NCI-H82 treated with DMSO at 0.1 percent for 48 hours (cell line): Measurements from ENCODE around the gene ARHGAP18.

Experiments used
- DNase-seq: peaks from one replicate; lab custom pipeline; 2025; ENCODE audit not compliant: unreplicated experiment; lab: John Stamatoyannopoulos, UW

Gene ARHGAP18

DNA sequence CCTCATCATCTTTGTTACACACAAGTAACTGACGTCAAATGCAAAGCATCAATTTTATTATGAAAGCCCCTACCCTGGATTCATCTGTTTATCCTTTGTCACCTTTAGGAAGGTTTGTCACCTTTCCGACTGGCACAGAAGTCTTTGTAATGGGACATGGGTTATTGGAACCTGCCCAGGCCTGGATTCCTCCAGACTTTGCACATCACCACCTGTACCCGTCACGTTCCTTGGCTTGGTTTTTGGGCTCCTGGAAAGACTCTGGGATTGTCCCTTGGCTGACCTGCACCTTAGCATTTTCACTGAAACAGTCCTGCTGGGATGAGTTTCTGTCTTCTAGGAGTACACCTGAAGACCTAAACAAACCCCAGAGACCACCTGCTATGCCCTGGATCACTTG lies 15.4 kb upstream of the ARHGAP18 start:
- no peak for DNase-seq

DNA sequence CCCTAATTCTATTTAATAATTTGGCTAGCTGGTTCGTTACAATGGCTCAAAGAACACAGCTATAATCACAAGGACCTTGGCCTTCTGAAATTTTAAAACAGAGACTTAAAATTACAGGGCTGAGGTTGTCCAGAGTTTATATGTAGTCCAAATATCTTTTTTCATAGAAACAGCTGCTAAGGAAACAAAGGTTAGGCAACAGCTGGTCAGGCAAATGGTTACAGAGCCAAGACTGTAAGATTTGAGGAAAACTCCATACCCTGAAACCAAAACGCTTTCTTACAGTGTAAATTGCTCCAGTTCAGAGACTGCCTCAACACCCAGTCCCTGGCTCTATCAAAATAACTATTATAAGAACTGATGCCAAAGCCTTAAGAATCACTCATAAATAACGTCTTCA lies 9.7 kb upstream of the ARHGAP18 start:
- no peak for DNase-seq

DNA sequence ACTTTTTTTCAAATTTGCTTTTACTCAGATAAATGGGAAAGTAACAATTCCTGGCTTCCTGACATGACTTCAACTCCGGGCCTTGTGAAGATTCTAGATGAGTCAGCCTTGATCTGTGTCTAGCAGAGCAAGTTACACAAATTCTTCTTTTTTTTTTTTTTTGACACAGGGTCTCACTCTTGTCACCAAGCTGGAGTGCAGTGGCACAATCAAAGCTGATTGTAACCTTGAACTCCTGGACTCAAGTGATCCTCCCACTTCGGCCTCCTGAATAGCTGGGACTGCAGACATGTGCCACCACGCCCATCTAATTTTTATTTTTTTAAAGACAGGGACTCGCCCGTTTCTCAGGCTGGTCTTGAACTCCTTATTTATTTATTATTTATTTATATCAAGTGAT lies 7.3 kb upstream of the ARHGAP18 start:
- no peak for DNase-seq

DNA sequence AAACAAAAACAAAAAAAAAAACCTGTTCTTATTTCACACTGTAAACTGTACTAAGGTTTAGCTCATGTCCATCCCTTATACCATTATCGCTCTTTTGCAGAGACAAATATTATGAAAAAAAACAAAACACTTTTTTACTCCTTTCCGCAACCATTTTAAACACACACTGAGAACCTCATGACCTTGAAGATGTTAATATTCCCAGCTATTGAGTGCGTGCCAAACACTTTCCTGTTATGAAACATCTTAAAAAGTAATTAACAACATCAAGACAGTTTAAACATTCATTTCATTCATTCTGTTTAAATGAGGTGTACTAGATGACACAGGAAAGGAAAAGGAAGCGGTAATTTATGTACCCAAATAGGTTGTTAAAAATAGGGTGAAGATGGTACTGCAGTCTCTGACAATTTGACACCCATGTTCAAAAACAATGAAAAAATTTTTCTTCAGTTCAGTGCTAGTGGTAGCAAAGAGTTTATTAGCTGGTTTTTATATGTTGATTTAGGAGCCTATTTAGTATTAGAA lies 3.9 kb upstream of the ARHGAP18 start:
- DNase-seq: no peak

DNA sequence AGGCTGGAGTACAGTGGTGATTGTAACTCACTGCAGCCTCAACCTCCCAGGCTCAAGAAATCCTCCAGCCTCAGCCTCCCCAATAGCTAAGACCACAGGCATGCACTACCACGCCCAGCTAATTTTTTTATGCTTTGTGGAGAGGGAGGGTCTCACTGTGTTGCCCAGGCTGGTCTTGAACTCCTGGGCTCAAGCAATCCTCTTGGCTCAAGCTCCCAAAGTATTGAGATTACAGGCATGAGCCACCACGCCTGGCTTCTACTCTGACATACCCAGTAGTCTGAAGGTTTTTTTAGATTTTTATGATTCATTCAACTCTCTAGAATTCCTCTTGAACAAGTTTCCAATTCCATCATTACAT lies 1.3 kb upstream of the ARHGAP18 start:
- DNase-seq: no peak

DNA sequence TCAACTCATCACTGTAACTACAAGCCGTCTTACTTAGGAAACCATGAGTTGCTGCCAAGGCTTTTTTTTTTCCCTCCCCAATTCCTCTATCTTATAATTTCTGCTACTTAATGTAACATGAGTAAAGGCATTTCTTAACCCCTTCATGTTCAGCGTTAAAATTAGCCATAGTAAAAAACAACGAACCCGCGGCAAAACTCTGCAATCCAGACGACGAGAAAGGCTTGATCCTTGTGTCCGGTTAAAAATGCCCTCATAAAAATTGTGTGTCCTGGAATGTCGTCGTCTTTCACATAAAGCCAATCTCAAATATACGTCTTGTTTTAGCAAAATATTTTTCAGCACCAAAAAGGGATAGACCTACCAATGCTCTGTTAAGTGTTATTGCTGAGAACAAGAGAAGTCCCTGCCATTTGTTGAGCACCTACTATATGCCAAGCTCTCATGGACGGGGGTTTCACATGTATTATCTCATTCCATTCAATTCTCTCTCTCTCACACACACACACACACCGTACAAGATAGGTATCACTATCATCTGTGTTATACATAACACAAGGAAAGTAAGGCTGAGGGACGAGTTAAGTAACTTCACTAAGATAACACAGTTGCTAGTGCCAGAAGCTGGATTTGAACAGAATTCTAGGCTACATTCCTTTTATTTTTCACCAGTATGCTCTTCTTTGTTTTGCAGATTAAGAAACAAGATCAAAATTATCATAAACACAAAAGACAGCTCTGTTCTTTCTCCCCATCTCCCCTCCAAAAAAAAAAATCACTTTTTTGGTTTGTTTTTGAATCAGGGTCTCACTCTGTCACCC lies 683 bp upstream of the ARHGAP18 start:
- no peak for DNase-seq

DNA sequence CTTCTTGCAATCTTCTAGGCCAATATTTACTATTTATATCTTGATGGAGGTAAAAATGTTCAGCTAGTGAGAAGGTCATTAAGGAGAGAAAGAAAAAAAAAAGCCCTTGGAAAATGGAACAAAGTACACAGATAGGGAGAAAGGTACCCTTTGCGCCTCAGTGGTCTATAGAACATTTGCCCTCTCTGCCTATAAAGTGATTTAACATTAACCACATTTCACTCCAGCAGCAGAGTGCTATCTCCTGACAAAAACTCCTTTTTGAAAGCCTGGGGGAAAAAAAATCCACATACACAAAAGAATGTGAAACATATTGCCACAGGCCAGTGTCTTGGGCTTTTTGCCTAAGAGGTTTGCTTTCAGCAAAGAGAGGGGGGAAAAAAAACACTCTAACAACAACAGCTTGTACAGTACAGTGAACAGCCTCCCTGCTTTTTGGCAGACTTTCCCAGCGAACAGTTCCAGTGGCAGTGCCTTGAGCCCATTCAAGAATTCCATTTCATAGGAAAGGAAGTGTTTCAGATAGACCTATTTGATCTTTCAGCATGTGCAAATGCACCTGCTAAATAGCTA lies 695 bp downstream of the ARHGAP18 start:
- no peak for DNase-seq

DNA sequence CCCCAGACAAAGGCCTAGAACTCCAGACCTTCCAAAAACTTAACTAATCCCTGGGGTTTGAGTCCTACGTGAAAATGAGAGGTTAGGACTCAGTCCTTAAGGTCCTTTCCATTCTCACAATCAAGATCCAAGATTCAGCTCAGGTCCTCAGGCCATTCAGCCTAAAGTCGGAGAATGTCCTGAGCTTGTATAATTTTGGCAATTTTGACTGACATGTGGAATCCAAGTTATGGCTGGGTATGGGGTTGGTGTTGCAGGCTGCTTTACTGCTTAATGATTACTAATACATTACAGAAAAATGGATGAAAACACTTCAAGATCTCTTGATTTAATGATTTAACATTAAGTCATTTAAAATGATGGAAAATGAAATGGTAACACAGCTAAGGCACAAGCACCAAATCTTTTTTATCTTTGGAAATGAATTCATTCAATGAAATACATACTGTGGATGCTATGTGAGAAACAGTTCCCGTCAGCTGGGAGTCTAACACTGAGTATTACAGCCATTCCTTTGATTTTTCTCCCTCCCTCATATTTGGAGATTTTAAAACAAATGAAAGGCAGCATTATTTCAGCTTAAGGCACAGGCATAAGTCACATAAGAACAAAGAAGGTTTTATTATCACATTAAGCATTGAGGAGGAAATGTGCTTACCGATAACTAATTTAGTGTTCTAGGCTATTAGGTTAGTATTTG lies 1.3 kb downstream of the ARHGAP18 start:
- no peak for DNase-seq

DNA sequence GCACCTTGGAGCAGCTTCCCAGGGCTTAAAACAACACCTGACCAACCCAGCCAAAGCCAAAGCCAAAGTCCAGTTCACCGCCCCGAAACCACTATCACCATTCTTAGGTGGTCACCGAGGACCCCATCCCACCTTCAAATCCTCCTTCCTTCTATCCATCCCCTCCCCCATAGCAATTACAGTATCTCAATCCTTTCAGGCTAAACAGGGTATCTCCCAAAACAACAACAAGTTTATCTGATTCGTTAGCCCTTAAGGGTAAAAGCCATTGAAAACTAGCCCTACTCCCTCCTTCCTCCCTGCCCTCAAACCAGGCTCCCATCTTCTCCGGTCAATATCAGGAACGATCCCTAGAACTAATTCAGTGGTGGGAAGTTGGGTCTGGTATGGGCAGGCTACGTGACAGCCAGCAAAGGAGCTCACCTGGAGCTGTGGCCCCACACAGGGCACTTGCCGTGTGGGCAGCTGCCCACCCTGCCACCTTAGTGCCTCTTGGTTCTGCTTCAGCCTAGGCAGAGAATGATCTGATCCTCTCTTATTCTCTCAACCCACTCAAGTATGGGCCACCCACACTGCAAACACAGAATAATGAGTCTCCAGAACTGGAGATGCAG lies 2.0 kb downstream of the ARHGAP18 start:
- no peak for DNase-seq

DNA sequence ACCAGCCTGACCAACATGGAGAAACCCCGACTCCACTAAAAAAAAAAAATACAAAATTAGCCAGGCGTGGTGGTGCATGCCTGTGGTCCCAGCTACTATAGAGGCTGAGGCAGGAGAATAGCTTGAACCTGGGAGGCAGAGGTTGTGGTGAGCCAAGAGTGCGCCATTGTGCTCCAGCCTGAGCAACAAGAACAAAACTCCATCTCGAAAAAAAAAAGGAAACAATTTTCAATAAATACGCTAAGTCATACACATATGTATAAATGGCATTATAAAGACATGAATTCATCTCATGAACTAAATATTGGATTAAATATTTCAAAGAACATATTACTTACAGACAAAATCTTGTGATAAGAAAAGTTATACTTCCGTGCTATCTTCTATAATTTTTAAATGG lies 2.9 kb downstream of the ARHGAP18 start:
- no peak for DNase-seq

DNA sequence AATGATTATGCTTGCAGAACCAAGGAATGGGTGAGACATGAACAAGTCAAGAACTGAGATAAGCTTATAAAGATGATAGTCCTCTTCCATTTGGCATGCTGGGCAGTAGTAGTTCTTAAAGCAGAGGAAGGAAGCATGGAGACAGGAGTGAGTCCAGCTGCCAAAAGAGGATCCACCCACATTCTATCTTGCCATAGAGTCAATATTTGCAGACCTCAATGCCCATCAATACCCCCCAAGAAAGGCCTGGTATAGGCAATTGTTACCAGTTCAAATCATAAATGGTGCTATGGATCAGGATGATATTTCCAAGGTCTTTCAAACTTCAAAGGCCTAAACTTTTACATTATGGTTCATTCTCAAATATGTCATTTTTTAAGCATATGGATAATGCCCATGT lies 4.8 kb downstream of the ARHGAP18 start:
- no peak for DNase-seq

DNA sequence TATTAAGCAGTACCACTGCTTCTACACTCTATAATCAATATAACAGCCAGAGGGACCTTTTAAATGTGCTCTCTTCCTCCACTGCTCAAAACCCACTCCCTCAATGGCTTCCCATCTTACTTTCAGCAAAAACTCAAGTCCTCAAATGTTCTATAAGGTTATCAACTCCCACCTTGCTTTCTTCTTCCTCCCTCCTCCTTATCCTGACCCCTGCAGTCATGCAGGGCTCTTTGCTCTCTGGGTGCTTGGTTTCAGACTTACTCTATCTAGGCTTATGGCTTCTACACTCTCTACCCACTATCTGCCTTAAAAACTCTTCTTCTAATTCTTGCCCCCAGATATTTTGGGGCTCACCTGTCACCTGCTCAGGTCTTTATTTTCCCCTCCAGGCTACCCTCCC lies 5.3 kb downstream of the ARHGAP18 start:
- no peak for DNase-seq

DNA sequence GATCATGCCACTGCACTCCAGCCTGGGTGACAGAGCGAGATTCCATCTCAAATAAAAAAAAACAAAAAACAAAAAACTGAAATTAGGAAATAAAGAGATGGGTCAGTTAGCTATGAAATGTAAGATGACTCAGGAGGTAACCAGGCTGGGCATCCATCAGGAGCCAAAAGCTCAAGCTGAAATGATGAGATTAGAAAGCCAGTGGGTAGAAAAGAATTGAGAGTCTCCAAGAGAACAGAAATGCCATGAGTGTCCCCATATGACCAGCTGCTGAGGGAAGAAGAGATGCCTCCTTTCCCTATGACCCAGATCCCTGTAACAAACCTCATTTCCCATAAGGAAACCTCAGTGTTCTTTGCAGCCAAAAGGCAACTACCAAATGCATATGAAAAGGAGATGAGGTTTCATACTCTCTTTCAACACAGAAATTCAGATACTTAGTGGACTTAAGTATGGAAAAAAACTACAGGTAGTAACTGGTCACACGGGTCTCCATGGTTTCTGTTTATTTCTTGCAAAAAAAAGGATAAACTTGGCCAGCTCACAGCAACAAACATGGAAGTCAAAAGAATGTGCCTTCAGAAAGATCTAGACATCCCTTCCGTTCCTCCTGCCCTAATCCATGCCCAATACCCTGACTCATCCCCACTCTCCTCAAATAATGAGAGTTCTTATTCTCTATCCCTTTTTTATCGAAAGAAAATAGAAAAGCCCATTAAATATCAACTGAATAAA lies 8.1 kb downstream of the ARHGAP18 start:
- no peak for DNase-seq

DNA sequence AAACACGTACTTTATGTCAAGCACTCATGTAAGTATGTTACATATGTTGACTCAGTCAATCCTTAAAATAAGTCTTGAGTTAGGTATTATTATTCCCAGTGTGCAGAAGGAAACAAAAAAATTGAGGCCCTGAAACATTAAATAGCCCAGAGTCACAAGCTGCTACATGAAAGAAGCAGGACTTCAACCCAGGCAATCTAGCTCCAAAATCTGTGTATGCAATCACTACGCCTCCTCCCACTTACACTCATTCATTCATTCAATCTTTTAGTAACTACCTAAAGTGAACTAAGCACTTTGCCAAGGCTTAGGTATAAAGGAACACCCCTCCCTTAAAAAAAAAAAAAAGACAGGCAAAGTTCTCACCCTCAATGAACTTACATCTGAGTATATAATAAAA lies 9.3 kb downstream of the ARHGAP18 start:
- DNase-seq: no peak

DNA sequence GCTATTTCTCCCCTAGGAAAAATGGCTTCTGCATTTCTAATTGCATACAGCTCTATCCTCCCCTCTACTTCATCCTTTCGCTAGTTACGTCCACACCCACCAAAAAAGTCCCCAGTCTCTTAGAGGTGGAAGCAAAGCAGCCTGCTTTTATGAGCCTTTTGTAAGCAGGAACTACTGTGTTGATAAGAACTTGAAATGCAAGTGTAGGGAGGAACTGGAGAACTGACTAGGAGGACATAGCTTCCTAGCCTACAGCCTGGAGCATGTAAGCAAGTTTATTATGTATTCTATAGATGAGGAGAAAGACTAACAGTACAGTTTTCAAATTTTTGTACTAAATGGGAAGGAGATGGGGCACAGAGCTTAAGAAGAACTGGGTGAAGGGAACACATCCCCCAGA lies 10.3 kb downstream of the ARHGAP18 start:
- DNase-seq: no peak

DNA sequence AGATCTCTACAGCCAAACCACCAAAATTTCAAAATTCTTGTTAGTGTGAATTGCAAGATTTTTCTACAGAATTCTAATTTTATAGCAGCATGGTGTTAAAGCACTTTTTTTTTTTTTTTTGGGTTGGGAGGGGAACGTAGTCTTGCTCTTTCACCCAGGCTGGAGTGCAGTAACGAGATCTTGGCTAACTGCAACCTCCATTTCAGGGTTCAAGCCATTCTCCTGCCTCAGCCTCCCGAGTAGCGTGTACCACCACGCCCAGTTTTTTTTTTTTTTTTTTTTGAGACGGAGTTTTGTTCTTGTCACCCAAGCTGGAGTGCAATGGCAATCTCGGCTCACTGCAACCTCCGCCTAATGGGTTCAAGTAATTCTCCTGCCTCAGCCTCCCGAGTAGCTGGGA lies 11.5 kb downstream of the ARHGAP18 start:
- no peak for DNase-seq

DNA sequence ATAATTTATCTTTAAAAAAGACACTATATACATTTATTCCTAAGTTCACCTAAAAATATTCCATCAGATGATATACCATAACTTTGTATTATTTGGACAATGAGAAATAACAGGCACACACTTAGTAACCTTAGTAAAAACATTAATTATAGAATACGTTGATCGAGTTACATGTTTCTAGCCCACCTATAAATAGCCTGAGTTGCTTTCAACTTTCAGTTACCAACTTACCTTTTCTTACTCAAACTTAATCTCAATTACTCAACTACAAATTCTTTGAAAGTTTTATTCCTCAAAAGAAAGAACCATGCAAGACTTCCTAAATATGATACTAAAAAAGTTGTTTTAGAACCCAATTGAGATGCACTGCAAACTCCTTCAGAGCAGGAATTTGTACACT lies 12.2 kb downstream of the ARHGAP18 start:
- no peak for DNase-seq

DNA sequence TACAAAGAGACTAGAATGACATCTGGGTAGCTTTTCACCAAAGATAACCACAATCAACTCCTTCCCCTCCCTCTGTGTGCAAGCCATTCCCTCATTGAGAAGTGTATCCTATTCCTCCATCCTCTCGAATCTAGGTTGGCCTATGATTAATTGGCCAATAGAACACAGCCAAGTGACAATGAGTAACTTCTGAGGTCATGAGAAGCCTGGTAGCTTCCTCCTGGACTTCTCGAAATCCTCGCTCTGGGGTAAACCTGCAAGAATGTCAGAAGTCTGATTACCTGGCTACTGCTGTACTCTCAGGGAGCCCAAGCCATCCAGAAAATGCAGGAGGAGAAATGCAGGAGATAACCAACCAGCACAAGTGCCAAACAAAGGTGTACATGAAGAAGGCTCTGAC lies 13.1 kb downstream of the ARHGAP18 start:
- DNase-seq: no peak

DNA sequence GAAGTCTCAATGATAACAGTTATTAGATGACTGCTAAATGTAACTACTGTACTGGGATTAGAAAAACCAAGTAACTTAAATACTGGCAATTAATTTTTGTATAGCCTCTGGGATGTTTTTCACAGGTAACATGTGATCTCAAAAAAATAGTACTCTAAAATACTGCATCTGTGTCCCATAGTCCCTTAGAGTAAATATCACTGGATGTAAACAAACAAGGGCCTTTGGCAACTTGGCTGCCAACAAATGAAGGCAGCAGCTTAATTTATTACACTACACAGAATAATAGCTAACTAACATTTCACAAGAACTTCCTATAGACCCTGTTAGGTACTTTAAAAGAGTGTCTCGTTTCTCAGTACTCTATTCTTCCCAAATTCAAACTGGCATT lies 14.0 kb downstream of the ARHGAP18 start:
- no peak for DNase-seq

DNA sequence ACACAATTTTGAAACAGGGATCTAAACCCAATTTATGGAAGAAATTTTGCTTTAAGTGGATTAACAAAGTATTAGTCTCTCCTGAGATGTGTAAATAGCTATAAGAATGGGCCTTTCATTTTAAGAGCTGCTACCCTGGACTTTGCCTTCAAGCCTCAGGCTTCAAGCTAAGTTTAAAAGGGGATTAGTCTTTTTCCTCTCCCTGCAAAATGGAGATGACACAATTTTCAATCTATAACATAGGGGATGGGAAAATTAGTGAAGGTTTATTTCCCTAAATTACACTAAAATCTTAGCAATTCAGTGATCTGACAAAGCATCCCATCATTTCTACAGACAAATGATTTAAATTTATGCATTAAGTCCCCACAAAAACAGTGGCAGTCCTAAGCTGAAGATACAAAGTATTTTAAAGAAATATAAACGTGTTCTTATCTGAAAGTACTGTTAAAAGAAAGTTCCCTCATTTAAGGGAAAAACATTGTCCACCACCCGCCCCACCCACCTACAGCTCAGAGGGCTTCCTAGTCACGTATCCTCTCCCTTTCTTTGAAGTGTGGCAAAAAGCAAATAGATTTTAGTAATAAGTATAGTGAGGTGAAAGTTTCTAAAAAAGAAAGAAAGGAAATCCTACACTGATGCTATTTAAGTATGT lies 14.5 kb downstream of the ARHGAP18 start:
- peak; percentile 26 for DNase-seq

DNA sequence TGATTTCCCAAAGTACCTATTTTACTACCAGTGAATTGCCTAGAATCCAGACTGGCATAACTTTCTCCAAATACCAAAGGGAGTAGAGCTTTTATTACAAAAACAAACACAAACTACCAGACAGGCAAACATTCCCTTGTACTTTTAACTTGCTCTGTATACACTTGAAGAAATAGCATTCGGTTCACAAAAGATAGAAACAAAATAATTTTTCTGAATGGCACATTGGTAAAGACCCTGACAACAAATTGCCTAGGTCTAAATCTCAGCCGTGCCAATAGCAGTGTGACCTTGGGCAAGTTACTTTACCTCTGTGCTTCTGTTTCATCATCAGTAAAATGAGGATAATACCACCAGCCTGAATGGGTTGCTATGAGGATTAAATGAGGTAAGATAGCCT lies 15.9 kb downstream of the ARHGAP18 start:
- no peak for DNase-seq
